AG04449 (cell line): ENCODE data around the gene DCST2.
A peak's percentile ranks its signal among the peaks of the same experiment; 100 is the strongest.

Experiments
- CTCF ChIA-PET: fragments of 350-600 bp; formaldehyde crosslinking; extraction: SDS; loops from one replicate; lab custom pipeline; 2021; ENCODE audit warnings: antibody characterized with exemption; lab: Yijun Ruan, JAX
- POLR2A ChIA-PET: fragments of 400-600, 350-600 bp; formaldehyde crosslinking; extraction: SDS; loops from one replicate; lab custom pipeline; 2020; ENCODE audit warnings: antibody characterized with exemption, inconsistent platforms; lab: Yijun Ruan, JAX
- DNase-seq: peaks from one replicate; pipeline ENCODE4 v3.0.0-alpha.2; 2010; ENCODE audit warnings: low read depth, low spot score
- H3K4me3 ChIP-seq: 2 replicates; pipeline ENCODE4 v1.5.1; 2011; ENCODE audit warnings: low read depth, mild to moderate bottlenecking, control low read depth, low read length
- CTCF ChIP-seq: IDR thresholded peaks from one replicate; pipeline ENCODE4 v1.5.1; 2011; ENCODE audit warnings: mild to moderate bottlenecking, moderate library complexity, low read length, control low read depth, inconsistent platforms; ENCODE audit not compliant: insufficient read depth; ENCODE audit errors: missing control alignments

Gene DCST2

GRCh38 chr1:155061381-155062150 lies 28.0 kb upstream of the DCST2 start:
- ChIA-PET POLR2A (no interaction called here), CTCF (interaction anchor here (0.6 to 17.3 kb wide), 33 partner anchors 13 to 582 kb away, joined by 3 to 433 read pairs (median 4); partner anchors contain the start of genes ADAM15, DCST1, DCST2 and EFNA3)
- H3K4me3 ChIP-seq = no peak overlapping the region
- DNase-seq = no peak
- peak; percentile 93 for TF ChIP-seq CTCF

GRCh38 chr1:155060736-155061135 lies 27.2 kb upstream of the DCST2 start:
- POLR2A ChIA-PET = no interaction called here

GRCh38 chr1:155057788-155058211 lies 24.2 kb upstream of the DCST2 start:
- CTCF ChIA-PET = interaction anchor here (1.1 to 17.3 kb wide), 14 partner anchors 12 to 179 kb away, joined by 3 to 433 read pairs (median 5); partner anchors contain the start of genes ADAM15, EFNA3, LENEP and PBXIP1
- POLR2A ChIA-PET = interaction anchor here (0.7 kb wide), 1 partner anchor 12 kb away, joined by 3 read pairs; no protein-coding TSS in a partner anchor

More at GRCh38 chr1:155060736-155061135, 27.2 kb upstream of the DCST2 start:
- no peak overlapping the region for H3K4me3 ChIP-seq
- no peak for DNase-seq
- CTCF ChIA-PET = interaction anchor here (0.7 to 17.3 kb wide), 25 partner anchors 14 to 581 kb away, joined by 3 to 433 read pairs (median 5); partner anchors contain the start of genes ADAM15, DCST1, DCST2 and EFNA3
- TF ChIP-seq CTCF = no peak

GRCh38 chr1:155057104-155057503 lies 23.5 kb upstream of the DCST2 start:
- CTCF ChIA-PET = interaction anchor here (0.7 to 17.3 kb wide), 13 partner anchors 12 to 178 kb away, joined by 3 to 433 read pairs (median 4); partner anchors contain the start of genes ADAM15 and EFNA3
- POLR2A ChIA-PET = no interaction called here
- no peak for TF ChIP-seq CTCF
- no peak for DNase-seq
- H3K4me3 ChIP-seq = no peak overlapping the region

More at GRCh38 chr1:155057788-155058211, 24.2 kb upstream of the DCST2 start:
- no peak for DNase-seq
- no peak overlapping the region for H3K4me3 ChIP-seq
- TF ChIP-seq CTCF = peak; percentile 11

GRCh38 chr1:155053531-155054105 lies 20.0 kb upstream of the DCST2 start:
- CTCF ChIA-PET = interaction anchor here (0.7 to 20.6 kb wide), 8 partner anchors 7 to 114 kb away, joined by 3 to 433 read pairs (median 6); partner anchors contain the start of genes ADAM15, EFNA4 and PBXIP1
- no peak overlapping the region for H3K4me3 ChIP-seq
- TF ChIP-seq CTCF = no peak
- DNase-seq = no peak
- POLR2A ChIA-PET = no interaction called here
